Ovary (tissue), 3 donors: Measurements from ENCODE around the gene ARHGAP18.

Source experiments
- EP300 ChIP-seq: sonication (generic); formaldehyde crosslinking; IDR thresholded peaks from one replicate; pipeline ENCODE4 v1.6.1; 2017; ENCODE audit warnings: antibody characterized with exemption
- POLR2A ChIP-seq: fragments of 450-650 bp; IDR thresholded peaks from one replicate; pipeline ENCODE4 v1.6.1; 2017; ENCODE audit warnings: antibody characterized with exemption, mild to moderate bottlenecking, moderate library complexity
- TF ChIP-seq, protein P1 (sequence below), 3 donors: fragments of 450-650 bp in 2 of 3; fragments of 200-600 bp in 1 of 3; IDR thresholded peaks; one replicate each; pipeline versions ENCODE4 v1.5.1 to v1.8.0; 2016 to 2022; ENCODE audit warnings: antibody characterized with exemption in 3 of 3, mild to moderate bottlenecking in 1 of 3
- donor health status: DM: no; HTN: no; CAD: no.

DNA sequence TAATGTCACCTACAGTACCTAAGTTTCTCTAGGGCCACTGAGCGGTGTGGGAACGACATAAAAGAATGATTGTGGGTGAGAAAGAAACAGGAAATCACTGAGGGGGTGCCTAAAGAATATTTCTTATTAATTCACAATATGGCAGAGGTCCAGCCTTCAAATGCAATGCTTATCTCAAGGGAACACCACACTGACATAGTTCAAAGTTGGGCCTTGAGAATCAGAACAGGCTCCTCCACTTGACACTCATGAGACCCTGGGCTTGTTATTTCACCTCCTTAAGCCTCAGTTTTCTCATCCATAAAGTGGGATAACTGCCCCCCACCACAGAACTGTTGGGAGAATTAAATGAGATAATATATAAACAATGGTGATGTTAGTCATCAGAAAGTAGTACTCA is 40.4 kb upstream of the ARHGAP18 start:
- TF ChIP-seq, protein P1, sequence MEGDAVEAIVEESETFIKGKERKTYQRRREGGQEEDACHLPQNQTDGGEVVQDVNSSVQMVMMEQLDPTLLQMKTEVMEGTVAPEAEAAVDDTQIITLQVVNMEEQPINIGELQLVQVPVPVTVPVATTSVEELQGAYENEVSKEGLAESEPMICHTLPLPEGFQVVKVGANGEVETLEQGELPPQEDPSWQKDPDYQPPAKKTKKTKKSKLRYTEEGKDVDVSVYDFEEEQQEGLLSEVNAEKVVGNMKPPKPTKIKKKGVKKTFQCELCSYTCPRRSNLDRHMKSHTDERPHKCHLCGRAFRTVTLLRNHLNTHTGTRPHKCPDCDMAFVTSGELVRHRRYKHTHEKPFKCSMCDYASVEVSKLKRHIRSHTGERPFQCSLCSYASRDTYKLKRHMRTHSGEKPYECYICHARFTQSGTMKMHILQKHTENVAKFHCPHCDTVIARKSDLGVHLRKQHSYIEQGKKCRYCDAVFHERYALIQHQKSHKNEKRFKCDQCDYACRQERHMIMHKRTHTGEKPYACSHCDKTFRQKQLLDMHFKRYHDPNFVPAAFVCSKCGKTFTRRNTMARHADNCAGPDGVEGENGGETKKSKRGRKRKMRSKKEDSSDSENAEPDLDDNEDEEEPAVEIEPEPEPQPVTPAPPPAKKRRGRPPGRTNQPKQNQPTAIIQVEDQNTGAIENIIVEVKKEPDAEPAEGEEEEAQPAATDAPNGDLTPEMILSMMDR (IDR thresholded peaks at IDR 0.05), result no peak
- TF ChIP-seq POLR2A (no peak), EP300 (no peak)
